Brain pericyte (primary cell): ENCODE data around the gene LYRM4.

Experiments used
- DNase-seq: peaks from one replicate; pipeline ENCODE4 v3.0.0-alpha.2; 2012; ENCODE audit warnings: low read depth, low spot score

The LYRM4 gene

DNA sequence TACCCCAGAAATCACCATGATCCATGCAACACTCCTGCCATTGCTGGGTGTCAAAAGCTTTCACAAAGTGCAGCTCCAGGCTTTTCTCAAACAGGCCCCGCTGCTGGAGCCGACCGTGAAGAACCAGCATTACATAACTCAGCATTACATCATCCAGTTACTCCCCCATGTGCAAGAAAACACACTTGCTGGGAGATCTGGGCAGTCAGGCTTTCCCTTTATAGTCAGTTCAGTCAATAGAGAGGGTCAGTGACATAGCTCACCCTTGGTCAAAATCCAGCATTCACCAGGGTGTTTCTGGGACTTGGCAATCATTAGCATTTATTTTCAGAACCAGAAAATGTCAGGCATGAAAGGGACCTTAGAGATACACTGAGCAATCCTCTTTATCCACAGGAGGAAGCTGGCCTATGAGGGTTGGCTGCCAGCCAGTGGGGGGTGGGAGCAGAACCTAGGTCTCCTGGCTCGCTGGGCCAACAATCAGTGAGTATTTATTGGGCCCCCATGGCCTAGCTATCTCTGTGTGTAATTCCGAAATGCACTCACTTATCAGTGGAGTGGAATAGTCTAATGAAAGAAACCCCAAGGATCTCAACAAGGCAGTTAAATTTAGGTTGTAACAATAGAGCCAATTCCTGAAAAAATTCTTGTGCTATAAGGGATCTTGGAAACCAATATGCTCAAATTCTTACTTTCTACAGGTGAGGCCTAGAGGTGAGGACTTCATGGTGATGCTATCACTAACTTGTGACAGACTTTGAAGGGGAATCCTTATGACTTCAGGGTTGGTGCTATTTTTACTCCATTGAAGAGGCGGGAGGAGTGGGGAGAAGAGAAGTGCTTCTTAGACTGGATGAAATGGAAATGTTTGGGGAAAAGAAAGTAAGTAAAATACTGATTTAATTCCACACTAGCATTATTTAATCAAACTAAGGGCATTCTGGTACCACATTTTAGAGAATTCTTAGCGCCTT, 54.6 kb downstream of the LYRM4 start:
- DNase-seq = peak; percentile 40

DNA sequence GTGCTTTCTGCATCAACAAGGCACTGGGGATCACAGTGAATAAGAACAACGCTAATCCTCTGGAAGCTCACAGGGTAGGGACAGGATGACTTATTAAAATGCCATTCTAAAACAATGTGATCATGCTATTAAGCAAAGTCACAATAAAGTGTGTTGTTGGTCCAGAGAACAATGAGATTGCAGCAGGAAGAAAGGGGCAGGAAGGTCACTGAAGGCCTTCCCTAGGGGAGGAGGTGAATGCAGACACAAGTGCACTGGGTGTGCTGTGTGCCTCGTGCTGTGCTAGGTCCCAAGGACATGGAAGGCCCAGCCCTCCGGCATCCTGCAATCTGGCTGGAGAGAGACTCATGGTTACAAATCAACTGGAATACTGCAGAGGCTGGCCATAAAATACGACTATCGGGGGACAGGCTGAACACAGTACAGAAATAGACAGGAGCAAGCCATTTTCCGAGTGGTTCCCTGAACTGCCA, 55.7 kb downstream of the LYRM4 start:
- no peak for DNase-seq

DNA sequence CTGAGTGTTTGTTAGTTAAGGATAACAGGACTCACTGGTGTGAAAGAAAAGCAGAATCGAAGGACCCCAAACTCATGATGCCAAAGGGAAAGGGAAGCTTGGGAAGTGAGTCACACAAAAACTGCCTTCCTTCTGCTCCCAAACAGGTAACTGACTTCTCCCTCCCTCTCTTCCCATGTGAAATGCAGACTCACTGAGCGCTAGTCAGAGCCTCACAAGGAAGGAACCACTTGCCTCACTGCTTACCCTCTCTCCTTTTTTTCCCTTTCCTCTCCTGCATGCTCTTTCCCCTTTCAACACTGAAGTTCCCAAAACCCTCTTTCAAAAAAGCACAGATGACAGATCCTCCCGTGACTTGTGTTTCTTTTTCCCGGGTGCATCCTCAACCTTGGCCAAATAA, 56.4 kb downstream of the LYRM4 start:
- no peak for DNase-seq

DNA sequence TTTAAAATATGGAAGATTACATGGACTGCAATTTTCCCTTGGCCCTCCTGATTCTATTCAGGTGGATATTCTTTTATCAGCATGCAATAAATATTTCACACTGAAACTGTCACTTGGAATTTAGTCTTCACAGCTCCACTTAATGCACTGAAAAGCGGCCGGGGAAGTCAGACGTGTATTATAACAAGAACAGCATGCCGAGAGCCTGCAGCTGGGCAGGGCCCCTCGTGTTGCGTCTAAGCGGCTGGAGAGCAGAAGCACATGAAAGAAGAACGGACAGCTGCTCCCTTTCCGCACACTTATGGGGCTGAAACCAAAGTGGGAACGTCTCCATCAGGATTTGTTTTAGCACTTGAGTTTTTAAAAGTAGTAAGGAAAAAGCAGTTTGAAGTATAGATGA, 57.2 kb downstream of the LYRM4 start:
- DNase-seq = no peak

DNA sequence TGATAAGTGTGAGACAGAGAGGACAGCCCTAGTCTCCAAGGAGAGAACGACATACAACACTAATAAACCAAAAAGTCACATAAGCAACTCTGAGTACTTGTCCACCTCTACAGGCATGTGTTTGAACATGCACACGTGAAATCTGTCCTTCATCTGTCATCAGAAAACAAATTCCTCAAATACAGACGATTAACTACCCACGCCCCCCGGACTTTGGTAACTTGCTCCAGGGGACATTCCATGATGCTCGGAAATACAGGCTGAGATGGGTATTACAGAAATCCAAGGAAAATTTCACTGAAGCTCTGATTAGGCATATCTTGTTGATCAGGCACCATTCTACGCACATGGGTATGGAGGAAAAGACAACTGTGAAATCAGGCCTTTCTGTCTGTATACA, 57.8 kb downstream of the LYRM4 start:
- no peak for DNase-seq

DNA sequence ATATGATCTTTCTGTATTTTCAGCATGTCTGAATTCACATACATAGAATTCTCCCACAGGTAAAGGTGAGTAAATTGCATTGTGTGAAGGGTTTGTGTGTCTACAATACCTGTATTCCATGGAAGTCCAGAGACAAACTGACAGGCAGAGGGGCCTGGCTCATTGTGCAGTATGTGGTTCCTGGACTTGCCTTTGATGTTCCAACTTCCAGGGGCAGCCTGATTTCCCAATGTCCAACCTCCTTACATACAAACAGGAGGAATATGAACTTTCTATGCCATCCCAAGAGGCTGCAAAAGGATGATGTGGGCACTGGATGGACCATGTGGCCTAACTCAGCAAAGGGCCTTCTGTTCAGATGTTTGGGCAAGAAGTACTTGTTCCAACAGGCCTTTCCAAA, 58.5 kb downstream of the LYRM4 start:
- no peak for DNase-seq

DNA sequence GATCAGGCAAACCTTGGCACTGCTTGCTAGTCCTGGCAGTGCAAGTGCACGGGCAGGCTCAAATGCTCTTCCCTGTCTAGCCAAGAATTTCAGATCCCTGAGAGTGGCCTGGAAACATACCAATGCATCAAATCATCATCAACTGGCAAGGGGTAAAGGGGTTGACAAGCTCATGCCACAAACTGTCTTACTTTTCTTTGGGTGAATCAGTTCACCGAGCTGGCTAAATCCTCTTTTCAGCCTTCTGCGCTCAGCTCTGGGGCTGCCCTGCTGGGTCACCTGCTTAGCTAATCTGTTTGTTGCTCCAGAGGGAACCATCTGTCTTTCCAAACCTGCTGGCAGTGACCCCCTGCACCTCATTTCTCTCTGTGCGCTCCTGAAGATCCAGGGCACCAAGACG, 59.5 kb downstream of the LYRM4 start:
- no peak for DNase-seq

DNA sequence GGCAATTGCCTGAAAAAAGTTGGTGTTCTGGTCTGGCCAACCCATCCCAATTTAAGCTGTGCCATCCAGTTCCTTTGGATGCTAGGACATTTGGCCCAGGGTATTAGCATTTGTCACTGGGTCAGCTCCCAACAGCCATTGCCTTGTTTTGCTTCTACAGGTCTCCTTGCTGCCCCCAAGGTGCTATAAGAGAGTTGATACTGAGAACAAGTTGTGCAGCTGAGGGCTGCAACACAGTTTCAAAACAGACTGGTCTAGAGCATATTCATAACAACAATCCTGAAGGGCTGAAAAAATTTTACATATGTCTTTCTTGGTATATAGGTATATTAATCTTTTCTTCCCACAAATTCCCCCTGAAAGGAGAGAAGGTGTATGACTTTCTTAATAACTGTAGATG, 61.0 kb downstream of the LYRM4 start:
- DNase-seq = no peak

DNA sequence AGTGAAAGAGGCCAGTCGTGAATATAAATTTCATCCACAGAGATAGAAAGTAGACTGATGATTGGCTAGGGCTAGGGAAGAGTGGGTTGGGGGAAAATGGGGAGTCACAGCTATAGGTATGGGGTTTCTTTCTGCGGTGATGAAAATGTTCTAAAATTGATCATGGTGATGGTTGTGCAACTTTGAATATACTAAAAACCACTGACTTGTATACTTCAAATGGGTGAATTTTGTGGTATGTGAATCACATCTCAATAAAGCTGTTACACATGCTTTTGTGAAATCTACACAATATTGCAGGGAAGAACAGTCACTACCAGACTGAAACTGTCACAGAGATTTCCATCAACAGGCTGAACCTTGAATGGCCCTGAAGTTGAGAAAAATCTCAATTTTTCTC, 61.5 kb downstream of the LYRM4 start:
- DNase-seq = no peak

DNA sequence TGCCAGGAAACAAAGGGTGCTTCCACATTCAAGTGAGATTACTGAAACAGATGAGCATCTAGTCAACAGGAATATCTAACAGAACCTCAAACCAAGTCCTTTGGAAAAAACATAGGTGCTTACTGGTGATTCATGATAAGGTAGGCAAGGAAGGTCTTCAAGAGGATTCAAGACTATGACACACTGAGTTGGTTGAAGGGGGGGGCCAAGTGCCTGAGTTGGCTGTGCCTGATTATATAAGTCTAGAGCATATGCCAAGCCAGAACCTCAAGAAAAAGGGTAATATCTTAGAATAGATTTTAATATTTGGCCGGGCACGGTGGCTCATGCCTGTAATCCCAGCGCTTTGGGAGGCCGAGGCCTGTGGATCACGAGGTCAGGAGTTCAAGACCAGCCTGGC, 63.7 kb downstream of the LYRM4 start:
- DNase-seq = no peak

DNA sequence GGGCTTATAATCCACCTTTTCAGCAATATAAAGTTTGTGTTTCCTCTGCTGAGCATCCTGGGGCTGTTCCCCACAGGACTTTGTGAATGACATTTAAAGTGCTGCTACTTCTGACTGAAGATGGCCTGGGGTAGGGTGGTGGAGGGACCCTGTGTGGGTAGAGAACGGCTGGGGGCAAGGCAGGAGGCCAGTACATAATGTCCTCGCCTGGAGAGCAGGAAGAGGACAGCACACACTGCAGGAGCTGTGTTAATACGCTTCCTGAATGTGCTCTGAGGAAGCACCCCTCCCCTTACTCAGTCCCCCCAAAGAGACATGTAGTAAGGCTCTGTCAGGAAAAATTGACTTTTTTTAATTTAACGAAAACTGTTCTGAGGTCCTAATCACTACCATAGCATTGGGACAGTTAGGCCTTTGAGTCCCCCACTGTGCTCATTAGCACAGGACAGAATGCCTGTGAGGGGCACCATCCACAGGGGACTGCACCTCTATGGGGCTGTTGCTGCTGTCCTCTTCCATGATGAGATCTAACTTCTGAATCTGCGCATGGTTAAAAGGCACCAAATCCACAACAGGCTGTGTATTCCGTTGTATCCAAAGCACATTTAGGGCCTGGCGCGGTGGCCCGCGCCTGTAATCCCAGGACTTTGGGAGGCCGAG, 68.5 kb downstream of the LYRM4 start:
- no peak for DNase-seq

DNA sequence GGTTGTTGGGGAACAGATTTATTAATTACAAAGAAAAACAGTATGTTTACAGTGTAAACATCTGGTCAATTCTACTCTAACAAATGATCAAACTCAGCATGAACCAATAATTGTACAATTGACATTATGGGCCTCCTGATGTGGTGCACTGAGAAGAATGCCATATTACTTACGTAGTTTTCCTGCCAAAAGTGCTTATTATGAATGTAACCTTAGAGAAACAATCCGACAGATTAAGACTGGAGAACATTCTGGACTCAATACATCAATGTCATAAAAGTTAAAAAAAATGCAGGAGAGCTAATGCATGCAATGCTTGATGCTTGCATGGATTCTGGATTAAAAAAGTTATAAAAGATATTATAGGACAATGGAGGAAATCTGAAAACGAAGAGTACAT, 69.0 kb downstream of the LYRM4 start:
- no peak for DNase-seq

DNA sequence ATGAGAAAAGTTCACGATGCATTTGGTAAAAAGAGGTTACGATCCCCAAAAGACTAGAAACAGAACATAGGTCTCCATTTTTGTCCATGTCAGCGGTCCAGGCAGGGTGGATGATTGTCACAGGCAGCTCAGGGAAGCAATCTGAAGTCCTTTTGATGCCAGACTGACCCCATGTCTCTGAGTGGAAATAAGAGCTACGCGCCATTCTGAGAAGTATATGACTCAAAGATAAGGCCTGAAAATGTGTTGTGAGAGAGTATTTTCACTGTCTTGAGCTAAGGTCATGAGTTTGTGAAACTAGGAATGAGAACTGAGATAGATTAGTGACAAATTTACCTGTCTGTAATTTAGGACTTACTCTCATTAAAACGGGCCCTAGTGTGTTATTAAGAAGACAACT, 69.5 kb downstream of the LYRM4 start:
- DNase-seq = no peak

DNA sequence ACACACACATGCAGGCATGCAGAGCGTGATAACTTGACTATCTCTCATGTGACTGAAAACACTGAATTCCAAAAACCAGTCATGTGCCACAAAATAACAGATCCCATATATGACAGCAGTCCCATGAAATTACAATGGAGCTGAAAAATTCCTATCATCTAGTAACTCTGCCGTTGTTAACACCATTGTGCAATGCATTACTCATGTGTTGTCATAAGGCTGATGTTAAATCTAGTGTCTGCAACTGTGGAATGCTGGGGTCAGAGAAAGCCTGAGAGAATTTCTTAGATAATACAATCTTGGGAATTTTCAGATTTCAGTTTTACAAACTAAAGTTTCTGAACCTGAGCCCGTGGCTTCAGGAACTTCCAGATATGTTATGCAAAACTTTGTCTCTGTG, 70.2 kb downstream of the LYRM4 start:
- DNase-seq = peak; percentile 41

DNA sequence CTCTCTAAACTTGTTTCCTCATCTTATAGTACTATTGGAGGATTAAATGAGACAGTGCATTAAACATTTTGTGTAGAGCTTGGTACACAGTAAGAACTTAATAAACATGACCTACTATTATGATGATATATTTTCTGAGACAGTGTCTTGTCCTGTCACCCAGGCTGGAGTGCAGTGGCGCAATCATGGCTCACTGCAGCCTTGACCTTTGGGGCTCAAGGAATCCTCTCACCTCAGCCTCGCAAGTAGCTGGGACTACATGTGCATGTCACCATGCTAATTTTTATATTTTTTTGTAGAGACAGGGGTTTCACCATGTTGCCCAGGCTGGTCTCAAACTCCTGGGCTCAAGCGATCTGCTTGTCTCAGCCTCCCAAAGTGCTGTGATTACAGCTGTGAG, 72.1 kb downstream of the LYRM4 start:
- DNase-seq = no peak

DNA sequence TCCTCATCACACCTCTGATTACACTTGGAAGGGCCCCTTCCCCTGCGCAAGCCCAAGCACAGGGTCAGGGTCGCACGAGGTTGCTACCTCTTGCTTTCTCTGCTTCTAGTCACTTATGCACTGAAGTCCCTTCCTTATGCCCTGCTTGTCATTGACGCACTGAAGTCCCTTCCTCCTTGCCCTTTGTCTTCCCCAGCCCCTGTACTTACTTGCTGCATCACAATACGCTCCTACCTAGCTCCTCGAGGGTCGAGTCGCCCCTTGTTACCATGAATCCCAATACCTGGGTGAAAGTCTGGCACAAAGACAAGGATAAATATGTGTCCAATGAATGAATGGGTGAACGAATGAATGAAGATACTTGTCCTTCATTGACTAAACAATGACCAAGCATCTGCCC, 75.9 kb downstream of the LYRM4 start:
- DNase-seq = no peak

DNA sequence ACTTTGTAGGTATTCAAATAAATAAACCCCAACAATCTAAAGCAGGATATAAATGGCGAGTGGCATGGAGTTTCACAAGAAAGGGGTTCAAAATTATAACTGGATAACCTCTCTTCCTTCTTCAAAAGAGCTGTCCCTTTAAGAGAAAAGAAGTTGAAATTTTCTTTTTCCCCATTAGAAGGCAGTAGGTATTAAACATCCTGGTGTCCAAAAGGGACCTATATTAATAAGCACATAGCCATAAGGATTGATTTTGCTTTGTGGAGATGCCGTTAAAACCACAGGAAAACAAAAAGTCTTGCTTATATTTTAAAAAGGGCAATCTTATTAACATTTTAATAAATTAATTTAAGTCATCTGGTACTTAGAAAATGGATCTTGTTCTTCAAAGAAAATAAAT, 76.5 kb downstream of the LYRM4 start:
- no peak for DNase-seq

DNA sequence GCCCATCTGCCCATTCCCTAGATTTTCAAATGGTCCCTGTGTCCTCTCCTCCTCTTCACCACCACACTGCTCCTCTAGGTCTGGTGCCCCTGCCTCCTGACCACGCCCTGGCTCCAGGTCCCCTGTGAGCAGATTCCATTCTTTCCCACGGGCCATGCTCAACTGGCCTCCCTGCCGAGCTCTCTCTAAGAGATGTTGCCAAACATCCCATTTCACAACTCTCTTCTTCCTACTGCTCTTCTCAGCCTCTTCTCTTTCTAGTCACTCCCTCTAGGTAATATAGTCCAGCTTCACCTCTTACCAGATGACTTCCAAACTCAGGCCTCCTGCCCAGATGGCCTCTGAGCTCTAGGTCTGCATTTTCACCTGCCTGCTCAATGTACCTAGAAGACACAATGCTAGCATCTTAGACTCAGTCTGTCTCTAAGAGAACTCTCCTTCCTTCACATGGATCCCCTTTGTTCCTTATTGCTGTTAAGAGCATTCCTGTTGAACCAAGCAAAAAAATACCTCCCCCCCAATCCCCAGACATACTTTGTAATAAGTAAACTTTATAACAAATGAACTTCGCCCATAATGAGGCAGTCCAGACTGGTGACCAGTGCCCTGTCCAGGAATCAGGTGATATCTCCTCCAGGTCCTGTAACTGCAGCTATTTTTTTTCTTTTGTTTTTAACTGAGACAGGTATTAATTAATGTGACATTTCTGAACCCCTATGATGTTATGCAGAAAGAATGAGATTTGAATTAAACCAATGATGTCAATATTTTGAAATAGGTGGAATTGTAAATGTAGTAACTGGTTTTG, 79.0 kb downstream of the LYRM4 start:
- DNase-seq = no peak

DNA sequence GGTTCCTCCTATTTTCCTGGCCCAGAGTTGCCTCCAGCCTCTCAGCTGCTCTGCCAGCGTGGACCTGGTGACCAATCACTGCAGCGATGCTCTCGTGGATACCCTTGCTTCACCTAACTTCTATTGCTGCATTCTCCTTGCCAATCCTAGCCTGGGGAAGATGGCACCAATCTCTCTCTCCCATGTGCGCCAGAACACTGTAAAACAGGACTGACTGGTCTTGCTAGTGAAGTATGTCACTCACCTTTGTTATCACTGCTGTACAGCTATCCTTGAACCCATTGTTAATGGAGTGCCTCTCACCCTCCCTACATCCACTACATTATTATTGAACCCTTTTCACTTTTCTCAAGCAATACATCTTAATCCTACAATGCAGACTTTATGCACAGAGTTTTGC, 80.1 kb downstream of the LYRM4 start:
- DNase-seq = no peak

DNA sequence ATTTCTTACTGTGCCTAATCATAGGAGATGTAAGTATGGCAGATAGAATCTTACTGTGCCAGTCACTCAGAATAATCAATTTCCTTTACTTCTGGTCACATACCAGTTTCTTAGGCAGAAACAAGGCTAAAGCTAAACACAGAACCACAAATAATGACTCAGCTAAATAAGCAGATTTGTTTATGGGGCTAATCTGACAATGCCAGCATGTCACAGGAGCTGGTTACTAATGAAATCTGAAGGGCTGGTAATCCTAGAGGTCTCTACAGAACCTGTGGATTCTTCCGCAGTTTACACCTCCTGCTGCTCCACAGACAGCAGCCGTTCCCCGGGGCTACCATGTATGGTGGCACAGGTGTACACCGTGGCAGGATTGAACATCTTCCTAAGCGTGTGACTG, 80.8 kb downstream of the LYRM4 start:
- DNase-seq = no peak

DNA sequence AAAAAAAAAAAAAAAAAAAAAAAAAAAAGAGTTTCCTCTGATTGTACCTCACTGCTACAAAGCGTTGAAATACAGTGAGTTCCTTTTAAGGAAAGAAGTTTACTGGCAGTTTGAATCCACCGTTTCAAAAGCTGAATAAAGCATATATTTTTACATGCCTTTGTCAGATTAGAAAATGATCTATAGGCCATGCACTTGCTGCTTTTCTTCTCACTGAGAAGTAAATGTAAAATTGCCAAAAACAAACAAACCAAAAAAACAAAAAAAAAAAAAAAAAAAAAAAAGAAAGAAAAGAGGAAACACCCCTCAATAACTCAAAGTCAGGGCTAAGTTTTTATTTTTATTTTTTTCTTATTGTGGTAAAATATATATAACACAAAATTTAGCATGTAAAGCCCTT, 81.9 kb downstream of the LYRM4 start:
- no peak for DNase-seq

DNA sequence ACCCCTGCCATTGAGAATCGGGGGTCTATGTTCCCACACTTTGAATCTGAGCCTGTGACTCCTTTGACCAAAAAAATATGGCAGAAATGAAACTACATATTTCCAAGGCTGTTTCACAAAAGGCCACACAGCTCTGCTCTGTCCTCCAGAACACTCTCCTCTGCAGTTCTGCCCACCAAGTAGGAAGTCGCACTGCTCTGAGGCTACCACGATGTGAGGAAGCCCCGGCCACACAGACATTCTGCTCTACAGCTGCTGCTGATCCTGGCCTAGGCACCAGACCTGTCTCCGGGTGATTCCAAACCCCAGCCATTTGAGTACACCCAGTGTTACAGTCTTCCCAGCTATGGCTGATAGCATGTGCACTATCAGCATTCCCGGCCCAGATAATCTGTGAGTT, 85.1 kb downstream of the LYRM4 start:
- DNase-seq = no peak
